Vagina (tissue), 2 donors: ENCODE measurements around the gene IL6R.

Experiments
- POLR2A ChIP-seq, 2 donors: fragments of 450-650 bp; IDR thresholded peaks; one replicate each; pipeline ENCODE4 v1.6.1; 2017; ENCODE audit warnings: antibody characterized with exemption in 2 of 2, mild to moderate bottlenecking in 2 of 2, moderate library complexity in 2 of 2
- POLR2AphosphoS5 ChIP-seq, 2 donors: sonication (generic); formaldehyde crosslinking; IDR thresholded peaks; one replicate each; pipeline ENCODE4 v1.9.0; 2017; ENCODE audit warnings: antibody characterized with exemption in 2 of 2, mild to moderate bottlenecking in 2 of 2, low read depth in 1 of 2; ENCODE audit not compliant: insufficient read depth in 1 of 2

- TF ChIP-seq POLR2A (IDR thresholded peaks at IDR 0.05) (no peak), POLR2AphosphoS5 (IDR thresholded peaks at IDR 0.05; ENCODE audit: insufficient read depth in 1 of 2, low read depth in 1 of 2) (no peak)
These were observed 25.8 kb upstream of the IL6R start for GRCh38 chr1:154379301-154379700.
